Body of pancreas (tissue), 4 donors: ENCODE data around the gene TSHR.

ENCODE experiments used
- POLR2A ChIP-seq, 3 donors: fragments of 450-650 bp; IDR thresholded peaks; one replicate each; pipeline ENCODE4 v1.6.1; 2016; ENCODE audit warnings: antibody characterized with exemption in 3 of 3, mild to moderate bottlenecking in 2 of 3
- TF ChIP-seq, protein P1 (sequence below), 7 experiments: fragments of 450-650 bp in 4 of 7; fragments of 200-600 bp in 3 of 7; sonication (generic) in 3 of 7; IDR thresholded peaks; one replicate each; pipeline ENCODE4 v1.5.1; 2016 to 2019; ENCODE audit warnings: antibody characterized with exemption in 7 of 7

DNA sequence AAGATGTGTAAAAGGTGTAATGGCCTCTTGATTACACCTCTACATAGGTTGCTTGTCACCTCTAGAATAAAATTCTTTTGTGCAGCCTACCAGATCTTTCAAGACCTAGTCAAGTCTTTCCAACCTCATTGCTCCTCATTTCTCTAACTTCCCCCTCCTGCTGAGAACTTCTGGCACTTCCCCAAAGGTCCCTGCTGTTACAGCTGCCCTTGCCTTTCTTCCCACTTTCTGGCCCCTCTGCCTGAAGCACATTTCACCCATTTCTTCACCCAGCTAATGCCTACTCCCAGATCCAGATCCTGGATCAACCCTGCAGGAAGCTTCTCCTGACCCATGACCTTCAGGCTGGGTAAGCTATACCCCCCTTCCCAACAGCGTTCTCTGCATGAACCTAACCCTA is 1.5 kb downstream of the TSHR start:
- TF ChIP-seq, protein P1, sequence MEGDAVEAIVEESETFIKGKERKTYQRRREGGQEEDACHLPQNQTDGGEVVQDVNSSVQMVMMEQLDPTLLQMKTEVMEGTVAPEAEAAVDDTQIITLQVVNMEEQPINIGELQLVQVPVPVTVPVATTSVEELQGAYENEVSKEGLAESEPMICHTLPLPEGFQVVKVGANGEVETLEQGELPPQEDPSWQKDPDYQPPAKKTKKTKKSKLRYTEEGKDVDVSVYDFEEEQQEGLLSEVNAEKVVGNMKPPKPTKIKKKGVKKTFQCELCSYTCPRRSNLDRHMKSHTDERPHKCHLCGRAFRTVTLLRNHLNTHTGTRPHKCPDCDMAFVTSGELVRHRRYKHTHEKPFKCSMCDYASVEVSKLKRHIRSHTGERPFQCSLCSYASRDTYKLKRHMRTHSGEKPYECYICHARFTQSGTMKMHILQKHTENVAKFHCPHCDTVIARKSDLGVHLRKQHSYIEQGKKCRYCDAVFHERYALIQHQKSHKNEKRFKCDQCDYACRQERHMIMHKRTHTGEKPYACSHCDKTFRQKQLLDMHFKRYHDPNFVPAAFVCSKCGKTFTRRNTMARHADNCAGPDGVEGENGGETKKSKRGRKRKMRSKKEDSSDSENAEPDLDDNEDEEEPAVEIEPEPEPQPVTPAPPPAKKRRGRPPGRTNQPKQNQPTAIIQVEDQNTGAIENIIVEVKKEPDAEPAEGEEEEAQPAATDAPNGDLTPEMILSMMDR (IDR thresholded peaks at IDR 0.05): no peak
- no peak for TF ChIP-seq POLR2A (IDR thresholded peaks at IDR 0.05)
